ENCODE results near the gene KCNA5.

Gene KCNA5

GRCh38 chr12:5064913-5065490 is 21.3 kb downstream of the KCNA5 start:
- DNase-seq (ENCODE audit: low read depth in 2 of 2), result no peak

DNA sequence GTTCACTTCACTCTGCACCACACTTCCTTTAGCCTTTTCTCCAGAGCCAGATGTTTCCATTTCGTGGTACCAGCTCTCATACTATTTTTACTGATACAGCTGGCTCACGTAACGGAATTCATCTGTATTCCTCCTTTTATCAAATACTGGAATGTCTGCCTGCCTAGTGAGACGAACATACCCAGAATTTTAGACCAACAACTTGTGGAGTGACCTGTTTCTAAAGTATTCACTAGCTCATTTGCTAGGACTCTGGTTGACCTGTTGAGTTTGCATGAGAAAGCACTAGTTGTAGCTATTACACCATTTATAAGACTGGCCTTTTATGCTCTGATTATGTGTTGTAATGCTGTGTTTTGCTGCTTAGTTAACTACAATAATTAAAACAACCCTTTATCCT is 22.6 kb downstream of the KCNA5 start:
- no peak for DNase-seq (ENCODE audit: low read depth in 2 of 2)

DNA sequence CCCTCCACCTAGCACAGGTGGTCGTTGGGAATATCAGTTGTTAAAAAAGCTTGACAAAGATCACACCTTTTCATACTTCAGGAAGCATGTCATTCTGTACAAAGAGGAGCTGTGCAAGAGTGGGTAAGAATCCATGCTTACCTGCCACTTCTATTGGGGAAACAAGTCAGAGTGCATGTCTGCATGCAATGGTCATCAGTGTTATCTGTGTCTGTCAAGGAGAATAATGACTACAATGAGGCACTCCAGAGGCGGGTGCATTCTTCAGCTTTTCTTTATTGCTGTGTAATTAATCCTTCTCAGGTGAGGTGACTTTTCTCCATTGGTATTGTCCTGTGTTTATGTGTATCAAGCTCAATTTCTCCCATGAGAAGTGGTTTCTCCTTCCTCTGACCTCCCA is 24.4 kb downstream of the KCNA5 start:
- DNase-seq (ENCODE audit: low read depth in 2 of 2), result no peak

DNA sequence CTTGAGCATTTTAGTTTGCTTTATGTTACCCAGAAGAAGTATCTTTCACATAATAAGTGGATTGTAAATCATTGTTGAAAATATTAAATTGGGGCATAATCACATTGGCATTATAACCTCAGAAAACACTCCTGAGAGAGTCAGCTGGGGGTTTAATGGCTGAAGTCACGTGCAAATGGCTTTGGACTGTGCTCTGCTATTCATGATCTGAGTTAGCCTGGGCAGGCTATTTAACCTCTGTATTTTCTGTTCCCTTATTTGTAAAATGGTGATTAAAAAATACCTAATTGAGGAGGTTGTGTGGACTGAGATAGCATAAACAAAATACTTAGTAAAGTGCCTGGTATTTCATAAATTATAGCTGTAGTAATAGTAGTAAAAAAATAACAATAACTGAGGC is 24.9 kb downstream of the KCNA5 start:
- DNase-seq (ENCODE audit: low read depth in 2 of 2), result no peak

- DNase-seq (ENCODE audit: low read depth in 2 of 2), result no peak
These were observed 26.4 kb downstream of the KCNA5 start for GRCh38 chr12:5070090-5070489.

DNA sequence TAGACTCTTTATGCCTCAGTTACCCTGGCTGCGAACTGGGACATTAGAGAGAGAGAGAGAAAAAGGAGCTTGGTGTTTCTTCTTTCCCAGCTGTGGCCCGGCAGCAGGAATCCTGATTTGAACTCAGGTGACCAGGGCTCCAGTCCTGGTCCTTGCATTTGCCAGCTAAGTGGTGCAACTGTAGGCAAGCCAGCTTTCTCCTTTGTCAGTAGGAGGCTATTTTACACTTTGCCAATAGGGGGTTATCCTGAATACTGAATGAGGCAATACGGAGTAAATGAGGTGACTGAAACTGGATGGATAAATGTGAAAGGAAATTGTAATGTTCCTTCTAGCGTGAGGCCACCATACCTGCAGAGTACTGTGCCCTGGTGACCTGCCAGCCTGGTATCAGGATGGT is 27.8 kb downstream of the KCNA5 start:
- DNase-seq (ENCODE audit: low read depth in 2 of 2), result no peak

GRCh38 chr12:5072311-5072710 is 28.6 kb downstream of the KCNA5 start:
- no peak for DNase-seq (ENCODE audit: low read depth in 2 of 2)

GRCh38 chr12:5073054-5073453 is 29.4 kb downstream of the KCNA5 start:
- no peak for DNase-seq (ENCODE audit: low read depth in 2 of 2)

DNA sequence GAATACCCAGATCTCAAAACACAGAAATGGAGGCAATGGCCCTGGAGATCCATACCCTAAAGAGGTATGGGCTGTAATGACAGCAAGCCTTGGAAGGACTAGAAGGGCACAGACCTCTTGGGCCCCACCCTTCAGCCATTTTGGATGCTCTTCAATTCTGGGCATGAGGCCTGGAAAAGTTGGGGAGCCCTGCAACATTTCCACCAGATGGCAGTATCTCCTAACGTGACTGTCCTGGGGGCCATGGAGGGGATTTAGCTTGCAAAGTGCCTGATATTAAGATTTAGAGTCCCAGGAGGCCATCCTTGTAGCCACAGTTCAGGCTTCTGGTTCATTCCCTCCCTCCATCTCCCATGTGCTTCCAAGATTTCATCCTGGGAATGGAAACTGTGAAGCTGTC is 30.2 kb downstream of the KCNA5 start:
- DNase-seq (ENCODE audit: low read depth in 2 of 2), result no peak

DNA sequence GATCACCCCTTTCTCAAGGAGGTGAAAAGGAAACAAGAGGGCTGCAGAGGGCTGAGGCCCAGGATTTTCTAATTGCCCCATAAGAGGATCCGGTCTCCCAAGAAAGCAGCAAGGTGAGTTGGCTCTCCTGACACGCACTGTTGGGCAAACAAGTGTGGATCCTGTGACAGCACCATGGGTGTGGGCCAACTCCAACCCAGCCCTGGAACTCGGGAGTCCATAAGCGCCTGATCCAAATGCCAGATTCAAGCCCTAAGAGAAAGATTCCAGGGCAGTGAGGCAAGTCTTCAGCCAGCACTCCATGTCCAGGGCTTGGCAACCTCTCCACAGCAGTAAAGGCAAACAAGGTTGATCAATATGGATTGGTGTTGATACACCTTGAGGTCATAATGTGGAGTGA is 33.1 kb downstream of the KCNA5 start:
- no peak for DNase-seq (ENCODE audit: low read depth in 2 of 2)

DNA sequence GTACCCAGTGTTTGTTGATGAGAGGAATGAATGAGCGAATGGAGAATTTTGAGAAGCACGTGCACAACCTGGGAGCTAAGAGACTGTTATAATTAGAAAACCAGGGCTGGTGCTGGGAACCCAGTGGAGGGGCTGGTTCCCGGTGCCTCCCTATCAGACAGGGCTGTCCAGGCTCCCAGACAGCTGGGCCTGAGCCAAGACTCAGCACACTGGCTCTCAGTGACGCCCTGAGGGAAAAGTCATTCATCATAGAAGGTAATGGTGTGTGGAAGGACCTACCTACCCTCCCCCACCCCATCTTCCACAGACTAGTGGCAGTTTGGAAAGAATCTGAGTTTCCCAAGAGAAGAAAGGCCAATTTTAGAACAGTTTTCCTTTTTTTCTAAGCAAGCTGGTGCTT is 34.7 kb downstream of the KCNA5 start:
- DNase-seq (ENCODE audit: low read depth in 2 of 2), result no peak

DNA sequence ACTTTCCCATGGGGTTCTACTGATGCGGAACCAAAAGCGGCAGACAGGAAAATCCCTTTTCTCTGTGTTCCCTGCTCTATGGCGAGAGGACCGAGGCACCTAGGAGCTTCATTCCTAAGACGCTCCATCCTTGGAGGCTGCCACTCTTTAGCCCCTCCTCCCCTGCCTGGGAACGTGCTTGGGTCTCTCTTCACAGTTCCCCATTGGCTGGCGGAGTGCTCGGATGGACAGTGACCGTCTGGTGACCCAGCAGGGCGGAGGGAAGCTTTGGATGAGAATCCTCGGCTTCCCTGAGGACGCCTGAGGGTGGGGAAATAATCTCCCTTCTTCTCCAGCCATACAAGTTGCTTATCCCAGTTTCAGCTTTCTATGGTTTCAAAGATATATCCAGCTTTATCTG is 37.3 kb downstream of the KCNA5 start:
- no peak for DNase-seq (ENCODE audit: low read depth in 2 of 2)

GRCh38 chr12:5083955-5084849 is 40.5 kb downstream of the KCNA5 start:
- no peak for DNase-seq (ENCODE audit: low read depth in 2 of 2)

GRCh38 chr12:5085896-5086295 is 42.2 kb downstream of the KCNA5 start:
- DNase-seq (ENCODE audit: low read depth in 2 of 2), result no peak

GRCh38 chr12:5087831-5088554 is 44.3 kb downstream of the KCNA5 start:
- no peak for DNase-seq (ENCODE audit: low read depth in 2 of 2)

DNA sequence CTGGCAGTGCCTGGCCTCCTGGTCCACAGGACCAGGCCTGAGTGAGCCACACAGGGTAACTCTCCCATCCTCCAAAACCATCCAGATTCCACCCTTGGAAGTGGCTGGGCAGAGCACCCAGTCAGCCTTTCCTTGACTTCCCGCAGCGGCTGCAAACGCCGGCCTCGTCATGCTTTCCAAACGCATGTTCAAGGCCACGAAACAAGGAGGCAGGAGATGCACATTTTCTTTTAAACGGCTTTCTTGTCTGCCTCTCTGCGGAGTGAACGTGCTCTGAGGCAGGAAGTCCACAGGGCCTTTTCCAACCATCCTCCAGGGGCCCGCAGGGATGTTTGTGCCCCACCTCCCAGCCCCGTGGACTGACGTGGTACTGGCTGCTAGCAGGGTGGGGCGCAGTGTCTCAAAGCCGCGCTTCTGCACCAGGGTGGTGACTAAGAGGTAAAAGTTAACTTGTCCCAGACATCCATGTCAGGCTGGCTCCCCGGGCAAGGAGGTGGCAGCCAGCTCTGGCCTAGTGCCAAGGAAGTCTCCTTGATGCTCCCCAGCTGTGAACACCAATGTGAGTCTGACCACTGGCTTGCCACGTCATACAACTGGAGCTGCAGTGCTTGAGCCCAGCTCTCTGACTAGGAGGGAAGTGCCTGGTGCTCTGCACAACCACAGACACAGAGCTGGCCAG is 45.0 kb downstream of the KCNA5 start:
- no peak for DNase-seq (ENCODE audit: low read depth in 2 of 2)

DNA sequence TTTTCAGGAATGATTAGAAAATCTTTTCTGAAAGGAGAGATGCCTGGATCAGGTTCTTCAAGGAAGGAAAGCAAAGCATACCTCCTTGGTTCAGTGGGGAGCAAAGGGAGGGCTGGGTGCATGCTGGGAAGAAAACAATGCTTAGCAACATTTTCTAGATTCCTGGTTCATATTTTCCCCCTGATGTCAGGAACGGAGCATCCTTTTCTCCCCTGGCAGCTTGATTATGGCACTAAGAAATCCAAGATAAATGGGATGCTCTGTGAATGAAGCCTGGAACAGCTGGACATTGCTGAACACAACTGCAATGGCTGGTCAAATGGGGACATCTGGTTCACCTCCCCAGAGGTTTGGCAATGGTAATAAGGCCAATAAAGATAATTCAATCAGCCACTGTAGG is 50.9 kb downstream of the KCNA5 start:
- DNase-seq (ENCODE audit: low read depth in 2 of 2), result no peak

GRCh38 chr12:5094986-5095385 is 51.3 kb downstream of the KCNA5 start:
- DNase-seq (ENCODE audit: low read depth in 2 of 2), result no peak
